ENCODE measurements around the gene CCL23. TPM values are rescaled to one million over a fixed set of nuclear protein-coding genes. Genes with fewer than 3 reads are reported as not detected.

The CCL23 gene
- total and polyA plus RNA-seq, 10 donors, result 1.6 to 40.6 (median 10.8) TPM

GRCh38 chr17:36060816-36061215 is 43.0 kb upstream of the CCL23 start:
- Histone ChIP-seq H3K4me3 (no peak overlapping the region), H3K9me3 (no peaks in the 10 kb centered on the region), H3K36me3 (no peaks in the 10 kb centered on the region), H3K4me1 (no peaks in the 10 kb centered on the region), H3K27ac (no peak overlapping the region), H3K27me3 (replicated peaks in 1 of 7) (no peaks in the 10 kb centered on the region)
- intact Hi-C loops (cut with DNase I; ENCODE audit: low total_unique reads), result no loop called here
- no peak for DNase-seq
- TF ChIP-seq POLR2AphosphoS5 (IDR thresholded peaks at IDR 0.05), result no peak
- TF ChIP-seq CTCF (IDR thresholded peaks at IDR 0.05 in 8 of 11, conservative IDR thresholded peaks at IDR 0.05 in 3 of 11), result no peak
- 75 to 95% (median 85%) methylated on average over 2 of the region's 2 CpGs for WGBS, 5 donors

- H3K27me3 ChIP-seq (replicated peaks in 1 of 7), result no peaks in the 10 kb centered on the region
- intact Hi-C loops (cut with DNase I; ENCODE audit: low total_unique reads), result no loop called here
- WGBS, 5 donors, result 69 to 89% (median 76%) methylated on average over 7 of the region's 7 CpGs
- no peaks in the 10 kb centered on the region for H3K36me3 ChIP-seq
- no peak overlapping the region for H3K27ac ChIP-seq
- no peak for TF ChIP-seq CTCF (IDR thresholded peaks at IDR 0.05 in 8 of 11, conservative IDR thresholded peaks at IDR 0.05 in 3 of 11)
- TF ChIP-seq POLR2A (IDR thresholded peaks at IDR 0.05), result no peak
- TF ChIP-seq POLR2AphosphoS5 (IDR thresholded peaks at IDR 0.05), result no peak
- no peaks in the 10 kb centered on the region for H3K4me1 ChIP-seq
- H3K9me3 ChIP-seq, result no peaks in the 10 kb centered on the region
- H3K4me3 ChIP-seq, result no peak overlapping the region
- no peak for DNase-seq
These were observed 41.6 kb upstream of the CCL23 start for GRCh38 chr17:36059406-36059805.

GRCh38 chr17:36057911-36058310 is 40.1 kb upstream of the CCL23 start:
- no peaks in the 10 kb centered on the region for H3K9me3 ChIP-seq
- no peaks in the 10 kb centered on the region for H3K4me1 ChIP-seq
- DNase-seq, result no peak
- H3K4me3 ChIP-seq, result no peak overlapping the region
- intact Hi-C loops (cut with DNase I; ENCODE audit: low total_unique reads), result no loop called here
- TF ChIP-seq POLR2AphosphoS5 (IDR thresholded peaks at IDR 0.05) (no peak), POLR2A (IDR thresholded peaks at IDR 0.05) (no peak), CTCF (IDR thresholded peaks at IDR 0.05 in 8 of 11, conservative IDR thresholded peaks at IDR 0.05 in 3 of 11) (no peak)
- H3K27me3 ChIP-seq (replicated peaks in 1 of 7), result no peaks in the 10 kb centered on the region
- H3K36me3 ChIP-seq, result no peaks in the 10 kb centered on the region
- no peak overlapping the region for H3K27ac ChIP-seq

DNA sequence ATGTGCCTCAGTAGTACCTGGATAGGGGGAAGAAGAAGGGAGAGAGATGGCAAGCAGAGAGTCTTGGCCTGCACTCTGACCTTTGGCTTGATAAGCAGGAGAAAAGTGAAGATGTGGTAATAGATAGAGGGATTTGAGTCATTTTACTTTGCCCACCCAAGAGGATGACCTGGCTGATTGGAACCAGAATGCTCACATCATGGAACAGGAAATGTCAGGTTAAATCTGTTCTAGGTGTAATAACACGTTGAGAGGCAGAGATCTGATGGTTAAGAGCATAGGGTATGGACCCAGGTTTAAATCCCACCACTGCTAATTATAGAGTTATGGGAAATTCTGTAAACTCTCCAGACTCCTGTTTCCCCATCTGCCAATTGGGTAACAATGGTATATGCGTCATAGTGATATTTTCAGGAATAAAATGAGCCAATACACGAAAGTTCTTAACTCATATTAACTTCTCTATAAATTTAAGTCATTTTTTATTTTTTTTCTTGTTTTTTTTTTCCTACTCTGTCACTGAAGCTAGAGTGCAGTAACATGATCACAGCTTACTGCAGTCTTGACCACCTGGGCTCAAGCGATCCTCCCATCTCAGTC is 38.2 kb upstream of the CCL23 start:
- TF ChIP-seq CTCF (IDR thresholded peaks at IDR 0.05 in 8 of 11, conservative IDR thresholded peaks at IDR 0.05 in 3 of 11) (no peak), POLR2AphosphoS5 (IDR thresholded peaks at IDR 0.05) (no peak), POLR2A (IDR thresholded peaks at IDR 0.05) (no peak)
- intact Hi-C loops (cut with DNase I; ENCODE audit: low total_unique reads), result no loop called here
- whole genome bisulfite sequencing, 5 donors, result 71 to 84% (median 81%) methylated on average over 4 of the region's 4 CpGs

More for the DNA sequence above, 38.2 kb upstream of the CCL23 start:
- Histone ChIP-seq H3K4me3 (no peak overlapping the region), H3K27ac (no peak overlapping the region), H3K4me1 (no peaks in the 10 kb centered on the region), H3K36me3 (no peaks in the 10 kb centered on the region), H3K9me3 (peaks cover 0 to 16% (median 10%) of the 10 kb centered on the region in 8 donors), H3K27me3 (replicated peaks in 1 of 7) (no peaks in the 10 kb centered on the region)
- no peak for DNase-seq

All from spleen (tissue), 11 donors.